HG02973 (cell line): Measurements from ENCODE around the gene TBC1D3B.
"Not testable (repeated sequence)": the region's sequence is repeated elsewhere in the genome, so short reads cannot be mapped to it uniquely, and the experiment has no call there.

Source experiments
- ATAC-seq: cut with Tn5 transposase; IDR thresholded peaks from one replicate; pipeline ENCODE4 v1.9.1; 2021; ENCODE audit warnings: moderate library complexity; ENCODE audit not compliant: unreplicated experiment

Gene TBC1D3B

DNA sequence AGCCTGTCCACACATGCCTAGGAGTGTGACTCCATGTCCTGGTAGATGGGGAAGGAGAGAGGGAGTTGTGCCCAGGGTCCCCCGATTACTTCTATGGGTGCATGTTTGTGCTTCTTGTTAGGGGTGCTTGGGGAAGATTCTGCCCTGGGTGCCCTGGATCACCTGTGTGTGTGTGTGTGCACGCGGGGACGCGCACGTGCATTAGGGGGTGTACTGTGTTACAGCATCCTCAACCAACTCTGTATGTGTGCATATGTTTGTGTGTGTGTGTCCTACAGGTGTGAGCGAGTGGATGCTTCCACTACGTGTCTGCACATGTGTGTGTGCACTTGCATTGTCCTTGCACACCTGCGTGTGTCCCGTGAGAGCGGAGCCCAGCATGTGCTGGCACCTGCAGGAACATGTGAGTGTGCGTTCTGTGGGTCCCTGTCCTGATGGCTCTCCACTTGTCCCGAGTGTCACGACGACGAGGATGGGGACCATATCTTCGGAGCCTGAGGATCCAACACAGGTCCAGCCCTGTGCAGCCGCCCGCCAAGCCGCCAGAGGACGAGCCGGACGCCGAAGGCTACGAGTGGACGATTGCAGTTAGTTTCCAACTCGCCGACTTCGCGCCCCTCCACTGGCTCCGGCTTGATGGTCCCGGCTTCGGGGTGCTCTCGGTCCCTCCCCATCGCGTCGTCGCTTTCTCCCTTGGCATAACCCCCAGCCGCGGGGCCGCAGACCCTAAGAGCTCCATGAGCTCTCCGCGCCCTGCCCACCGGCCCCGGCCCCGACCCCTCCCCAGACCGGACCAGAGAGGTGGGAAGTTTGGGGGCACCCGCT is 6.0 kb upstream of the TBC1D3B start:
- no peak for ATAC-seq

GRCh38 chr17:36181446-36182175 is 5.2 kb upstream of the TBC1D3B start:
- ATAC-seq: not testable (repeated sequence)

DNA sequence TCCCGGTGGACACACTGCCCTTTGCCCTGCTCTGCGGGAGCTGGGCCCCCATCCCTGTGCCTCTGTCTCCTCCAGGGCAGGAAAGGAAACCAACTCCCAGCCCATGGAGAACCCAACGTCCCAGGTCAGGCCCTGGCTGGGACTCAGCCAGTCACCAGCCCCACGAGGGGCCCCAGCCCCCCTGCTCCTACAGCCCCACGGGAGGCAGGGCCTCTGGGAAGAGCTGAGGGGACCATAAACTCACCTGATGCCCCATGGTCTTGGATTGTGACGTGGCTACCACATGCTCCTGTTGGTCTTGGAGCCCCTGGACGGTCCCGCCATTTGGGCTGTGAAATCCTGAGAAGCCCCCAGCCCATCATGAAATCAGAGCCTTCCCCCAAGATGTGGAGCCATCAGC is 7.6 kb downstream of the TBC1D3B start:
- ATAC-seq: not testable (repeated sequence)

DNA sequence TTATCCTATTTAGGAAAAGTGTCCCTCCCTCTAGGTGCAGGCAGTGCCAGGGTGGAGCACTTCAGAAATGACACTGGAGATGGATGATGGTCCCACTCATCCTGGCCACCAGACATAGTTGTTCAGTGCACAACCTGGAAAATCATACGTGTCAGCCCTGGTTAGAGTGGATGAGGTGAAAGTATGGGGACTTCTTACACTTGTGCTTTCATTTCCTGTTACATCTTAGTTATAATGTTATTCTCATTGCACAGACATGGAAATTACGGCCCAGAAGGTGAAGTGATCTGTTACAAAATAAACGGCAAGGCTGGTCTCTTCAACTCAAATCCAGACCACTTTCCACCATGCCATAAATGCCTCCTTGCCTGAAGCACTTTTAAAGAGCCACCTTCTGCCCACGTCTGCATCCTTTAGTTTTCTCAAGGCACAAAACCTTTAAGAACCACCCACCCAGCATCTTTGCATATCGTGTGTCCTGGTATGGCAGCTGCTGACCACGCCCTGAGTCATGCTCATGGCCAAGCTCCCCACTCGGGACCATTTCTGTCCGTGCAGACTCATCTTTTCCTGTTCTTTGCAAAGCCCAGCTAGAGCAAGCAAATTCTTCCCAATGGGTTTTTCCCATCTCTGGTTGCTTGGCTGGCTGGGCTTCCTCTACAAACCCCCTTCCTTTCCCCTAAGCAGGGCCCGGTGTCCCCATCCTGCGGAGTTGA is 22.4 kb downstream of the TBC1D3B start:
- no peak for ATAC-seq

GRCh38 chr17:36152639-36153120 is 23.8 kb downstream of the TBC1D3B start:
- no peak for ATAC-seq

DNA sequence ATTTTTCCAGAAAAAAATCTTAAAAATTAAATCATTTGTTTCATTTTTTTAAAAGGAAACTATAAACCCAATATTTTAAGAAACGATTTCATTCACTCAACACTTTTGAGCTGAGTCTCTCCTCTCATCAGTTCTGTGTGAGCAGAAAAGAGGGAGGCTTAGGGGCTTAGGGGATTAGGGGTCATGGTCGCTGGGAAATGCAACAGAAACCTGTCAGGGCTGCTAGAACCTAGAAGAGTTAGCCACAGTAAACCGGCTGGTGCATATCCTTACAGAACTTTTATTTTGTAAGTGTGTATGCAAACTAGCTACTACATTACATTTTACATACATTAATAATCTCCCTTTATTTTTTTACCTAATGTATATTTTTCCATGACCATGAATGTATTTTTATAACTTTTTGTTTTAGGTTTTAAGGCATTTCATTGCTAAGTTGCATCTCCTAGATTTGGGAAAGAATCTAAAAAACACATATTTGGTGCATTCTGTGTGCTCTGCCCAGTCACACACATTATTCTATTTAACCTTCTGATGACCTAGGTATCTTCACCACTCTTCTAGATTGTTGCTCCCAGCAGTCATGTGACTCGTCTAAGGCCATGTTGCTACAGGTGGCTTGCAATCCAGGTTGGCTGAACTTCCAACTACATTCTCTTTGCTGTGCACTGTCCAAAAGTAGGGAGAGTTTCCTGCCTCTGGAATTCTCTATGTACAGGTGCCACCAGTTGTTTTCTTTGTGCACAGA is 24.4 kb downstream of the TBC1D3B start:
- no peak for ATAC-seq

- ATAC-seq: no peak
These were observed 27.1 kb downstream of the TBC1D3B start for GRCh38 chr17:36149296-36149820.

GRCh38 chr17:36148559-36149295 is 27.7 kb downstream of the TBC1D3B start:
- ATAC-seq: no peak

GRCh38 chr17:36147601-36148000 is 28.8 kb downstream of the TBC1D3B start:
- no peak for ATAC-seq

DNA sequence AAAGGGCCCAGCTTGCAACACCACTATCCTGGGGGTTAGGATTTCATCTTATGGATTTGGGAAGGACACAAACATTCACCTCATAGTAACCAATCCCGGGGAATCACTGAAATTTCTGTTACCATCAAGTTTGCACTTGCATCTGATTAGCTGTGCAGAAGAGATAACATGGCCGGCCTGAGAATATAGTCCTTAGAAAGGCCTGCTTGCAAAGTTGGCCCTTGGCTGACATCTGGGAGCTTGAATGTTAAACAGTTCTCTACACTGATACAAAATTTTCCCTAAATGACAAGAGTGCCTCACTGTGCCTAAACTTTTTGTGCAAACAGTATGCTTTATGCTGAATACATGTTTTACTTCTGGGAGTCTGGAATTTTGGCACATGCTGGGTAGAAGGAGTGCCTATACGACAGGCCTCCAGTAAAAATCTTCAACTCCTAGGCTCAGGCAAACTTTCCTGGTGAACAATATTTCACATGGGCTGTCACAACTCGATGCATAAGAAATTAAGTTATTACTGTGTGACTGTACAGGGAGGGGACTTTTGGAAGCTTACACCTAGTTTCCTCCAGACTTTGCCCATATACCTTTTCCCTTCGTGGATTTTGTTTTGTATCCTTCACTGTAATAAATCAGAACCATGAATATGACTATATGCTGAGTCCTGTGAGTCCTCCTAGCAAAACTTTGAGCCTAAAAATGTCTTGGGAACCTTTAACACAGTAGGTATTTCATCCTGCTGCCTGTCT is 31.3 kb downstream of the TBC1D3B start:
- no peak for ATAC-seq

DNA sequence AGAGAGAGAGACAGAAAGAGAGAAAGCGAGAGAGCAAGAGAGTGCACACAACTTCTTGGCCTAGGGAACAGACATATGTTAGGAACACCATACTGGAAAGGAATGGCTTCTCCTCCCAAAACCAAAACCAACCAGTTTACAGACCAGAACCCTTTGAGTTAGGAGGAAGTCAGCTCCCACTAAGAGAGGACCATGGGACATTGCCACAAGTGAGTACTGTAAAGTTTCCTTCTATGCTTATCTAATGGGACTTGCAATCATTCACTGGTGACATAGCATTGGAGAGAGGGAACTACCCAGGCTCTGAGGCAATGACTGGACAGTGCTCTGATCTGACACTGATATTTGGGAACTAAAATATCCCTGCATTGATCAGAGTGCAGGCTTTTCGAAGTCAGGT is 32.4 kb downstream of the TBC1D3B start:
- no peak for ATAC-seq

DNA sequence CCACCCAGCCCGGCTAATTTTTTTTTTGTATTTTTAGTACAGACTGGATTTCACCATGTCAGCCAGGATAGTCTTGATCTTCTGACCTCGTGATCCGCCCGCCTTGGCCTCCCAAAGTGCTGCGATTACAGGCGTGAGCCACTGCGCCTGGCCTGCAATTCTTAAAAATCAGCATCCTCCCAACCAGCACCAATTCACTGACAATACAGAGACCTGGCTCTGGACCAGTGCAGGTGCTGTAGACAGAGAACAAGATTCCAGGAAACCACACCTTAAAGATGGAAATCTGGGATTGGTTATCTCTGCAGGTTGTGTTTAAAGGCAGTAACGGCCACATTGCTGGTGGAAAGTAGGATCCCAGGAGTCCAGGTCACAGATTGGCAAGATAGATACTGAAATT is 33.6 kb downstream of the TBC1D3B start:
- ATAC-seq: no peak

DNA sequence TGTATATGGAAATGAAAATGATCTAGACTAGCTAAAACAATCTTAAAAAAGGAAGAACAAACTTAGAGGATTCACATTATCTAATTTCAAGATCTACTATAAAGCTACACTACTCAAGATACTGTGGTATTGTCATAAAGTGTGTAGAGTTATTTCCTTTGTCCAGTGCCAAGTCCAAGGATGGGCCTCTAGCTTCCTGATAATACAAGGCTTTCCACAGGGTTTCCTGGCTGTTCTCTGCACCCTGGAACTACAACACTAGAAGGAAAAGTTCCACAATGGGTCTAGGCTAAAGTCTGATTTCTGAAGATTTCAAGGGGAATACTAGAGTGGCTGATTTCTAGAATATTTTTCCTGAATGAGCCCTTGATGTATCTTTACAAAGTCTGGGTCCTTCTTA is 34.2 kb downstream of the TBC1D3B start:
- no peak for ATAC-seq

DNA sequence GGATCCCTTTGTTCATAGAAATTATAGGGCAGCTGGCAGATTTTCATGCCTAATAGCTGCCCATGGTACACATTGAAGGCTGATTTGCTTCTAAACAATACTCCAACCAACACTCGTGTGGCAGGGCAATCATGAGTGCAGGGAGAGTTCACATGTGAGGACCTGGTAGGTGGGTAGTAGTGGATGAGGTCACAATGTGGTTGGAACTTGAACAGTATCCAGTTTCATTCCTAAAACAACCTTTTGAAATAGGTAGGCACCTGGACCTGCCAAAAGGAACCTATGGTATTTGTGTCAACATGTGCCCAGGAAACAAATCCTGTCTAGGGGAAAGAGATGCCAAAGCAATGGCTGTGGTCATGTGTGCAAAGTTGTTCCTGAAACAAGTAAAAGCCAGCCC is 40.0 kb downstream of the TBC1D3B start:
- no peak for ATAC-seq

GRCh38 chr17:36136036-36136435 is 40.4 kb downstream of the TBC1D3B start:
- ATAC-seq: no peak

GRCh38 chr17:36135465-36135864 is 41.0 kb downstream of the TBC1D3B start:
- no peak for ATAC-seq

GRCh38 chr17:36133602-36134236 is 42.7 kb downstream of the TBC1D3B start:
- ATAC-seq: no peak

GRCh38 chr17:36132421-36132831 is 44.0 kb downstream of the TBC1D3B start:
- no peak for ATAC-seq

GRCh38 chr17:36131931-36132330 is 44.5 kb downstream of the TBC1D3B start:
- ATAC-seq: no peak
